HEK293T (cell line): Measurements from ENCODE around the gene FAM193A.
"Not testable (repeated sequence)": the region's sequence is repeated elsewhere in the genome, so short reads cannot be mapped to it uniquely, and the experiment has no call there.

Experiments
- BHLHE40 ChIP-seq: fragments of 450-650 bp; IDR thresholded peaks from 2 replicates; pipeline ENCODE4 v1.6.1; 2016; ENCODE audit warnings: mild to moderate bottlenecking, moderate library complexity, borderline replicate concordance
- FOXM1 ChIP-seq: fragments of 450-650 bp; IDR thresholded peaks from 2 replicates; pipeline ENCODE4 v1.6.1; 2017; ENCODE audit warnings: mild to moderate bottlenecking, borderline replicate concordance
- L3MBTL2 ChIP-seq: fragments of 450-650 bp; conservative IDR thresholded peaks from 2 replicates; pipeline ENCODE4 v1.6.1; 2016; ENCODE audit warnings: mild to moderate bottlenecking
- LEF1 ChIP-seq: fragments of 450-650 bp; IDR thresholded peaks from 2 replicates; pipeline ENCODE4 v1.6.1; 2017; ENCODE audit warnings: mild to moderate bottlenecking, borderline replicate concordance
- SP1 ChIP-seq: fragments of 450-650 bp; IDR thresholded peaks from 2 replicates; pipeline ENCODE4 v1.6.1; 2017
- SUZ12 ChIP-seq: fragments of 450-650 bp; IDR thresholded peaks from 2 replicates; pipeline ENCODE4 v1.6.1; 2016; ENCODE audit warnings: mild to moderate bottlenecking
- TARDBP ChIP-seq: fragments of 450-650 bp; IDR thresholded peaks from 2 replicates; pipeline ENCODE4 v1.6.1; 2016

DNA sequence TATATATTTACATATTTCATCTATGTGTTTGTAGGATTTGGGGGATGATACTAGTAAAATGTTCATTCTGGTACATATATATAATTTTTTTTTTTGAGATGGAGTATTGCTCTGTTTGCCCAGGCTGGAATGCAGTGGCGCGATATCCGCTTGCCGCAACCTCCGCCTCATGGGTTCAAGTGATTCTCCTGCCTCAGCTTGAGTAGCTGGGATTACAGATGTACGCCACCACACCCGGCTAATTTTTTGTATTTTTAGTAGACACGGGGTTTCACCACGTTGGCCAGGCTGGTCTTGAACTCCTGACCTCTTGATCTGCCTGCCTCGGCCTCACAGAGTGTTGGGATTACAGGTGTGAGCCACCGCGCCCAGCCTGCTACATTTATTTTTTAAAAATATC, 55.6 kb downstream of the FAM193A start:
- TF ChIP-seq L3MBTL2, SUZ12, BHLHE40, SP1, FOXM1, TARDBP, LEF1: not testable (repeated sequence)
